Fibroblast of upper back skin (primary cell): ENCODE measurements around the gene LENG9.
"Not testable (repeated sequence)": the region's sequence is repeated elsewhere in the genome, so short reads cannot be mapped to it uniquely, and the experiment has no call there.

Experiments used
- DNase-seq: peaks from one replicate; pipeline ENCODE4 v3.0.0-alpha.2; 2013

LENG9 gene

DNA sequence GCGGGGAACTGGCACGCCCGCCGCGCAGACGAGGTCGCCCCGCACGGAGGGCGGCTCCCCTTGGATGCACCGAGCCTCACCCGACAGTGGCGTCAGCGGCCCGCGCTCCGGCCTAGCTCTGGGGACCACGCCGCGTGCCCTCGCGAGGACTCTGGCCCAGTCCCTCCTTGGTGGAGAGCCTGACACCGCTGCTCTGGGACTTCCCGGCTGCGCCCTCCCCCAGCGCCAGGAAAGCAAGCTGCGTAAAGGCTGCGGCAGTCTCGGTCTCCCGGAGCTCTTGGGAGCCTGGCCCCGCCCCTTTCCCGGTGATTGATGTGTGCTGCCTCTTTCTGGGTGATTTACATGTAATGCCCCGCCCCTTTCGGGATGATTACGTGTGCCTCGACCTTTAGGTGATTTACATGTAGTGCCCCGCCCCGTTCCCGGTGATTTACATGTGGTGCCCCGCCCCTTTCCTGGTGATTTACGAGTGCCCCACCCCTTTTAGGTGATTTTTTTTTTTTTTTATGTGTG lies at the start of gene LENG9:
Gene LENG9, minus strand, starts transcription at position 248 of the 513 bp plus-strand sequence. CDS start 252 bp downstream, outside the sequence.
- DNase-seq = peak; percentile 99

DNA sequence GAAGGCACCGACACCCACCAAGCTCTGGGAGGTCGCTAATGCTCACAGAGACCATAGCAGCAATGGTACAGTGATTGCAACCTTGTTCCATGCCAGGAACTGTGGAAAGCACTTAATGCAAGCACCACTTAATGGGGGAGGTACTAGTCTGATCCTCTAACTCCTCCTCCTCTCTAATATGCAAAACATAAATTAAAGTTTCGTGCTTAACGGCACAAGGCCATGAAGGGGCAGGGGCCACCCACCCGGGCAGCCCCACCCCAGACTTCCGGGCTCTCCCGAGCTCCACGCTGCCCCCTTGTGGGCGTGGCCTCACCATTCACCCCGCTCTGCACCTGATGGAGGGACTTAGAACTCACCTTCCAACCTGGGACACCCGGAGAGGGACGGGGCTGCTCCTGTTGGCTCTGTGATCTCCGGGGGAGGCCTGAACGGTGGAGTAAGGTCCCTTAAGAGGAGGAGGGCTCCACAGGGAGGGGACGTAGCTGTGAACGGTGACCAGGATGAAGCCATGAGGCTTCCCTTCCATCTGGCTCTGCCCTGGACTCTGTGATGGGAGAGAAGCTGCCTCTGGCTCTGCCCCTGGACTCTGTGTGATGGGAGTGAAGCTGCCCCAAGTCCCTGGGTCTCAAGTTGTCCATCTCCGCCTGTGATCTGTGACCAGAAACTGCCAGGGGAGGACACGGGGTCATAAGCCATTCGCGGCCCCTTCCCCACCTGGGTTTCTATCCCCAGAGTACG lies 45.8 kb upstream of the LENG9 start:
- DNase-seq = not testable (repeated sequence)

DNA sequence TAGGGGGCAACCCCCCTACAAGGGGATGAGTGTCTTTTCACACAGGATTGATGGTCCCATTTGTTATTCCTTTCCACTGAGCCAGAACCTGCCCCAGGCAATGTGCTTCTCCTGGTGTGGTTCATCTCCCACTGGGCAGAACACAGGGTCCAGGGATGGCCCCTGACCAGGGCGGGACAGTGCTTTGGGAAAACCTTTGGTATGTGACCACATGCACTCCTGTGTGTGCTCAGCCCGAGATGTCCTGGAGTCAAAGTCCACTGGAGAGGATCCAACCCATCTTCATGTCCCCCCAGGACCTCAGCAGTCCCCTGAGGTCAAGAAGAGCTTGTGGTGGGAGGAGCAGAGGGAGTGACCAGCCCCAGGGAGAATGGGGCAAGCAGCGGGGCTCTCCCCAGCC lies 44.9 kb upstream of the LENG9 start:
- DNase-seq = not testable (repeated sequence)

DNA sequence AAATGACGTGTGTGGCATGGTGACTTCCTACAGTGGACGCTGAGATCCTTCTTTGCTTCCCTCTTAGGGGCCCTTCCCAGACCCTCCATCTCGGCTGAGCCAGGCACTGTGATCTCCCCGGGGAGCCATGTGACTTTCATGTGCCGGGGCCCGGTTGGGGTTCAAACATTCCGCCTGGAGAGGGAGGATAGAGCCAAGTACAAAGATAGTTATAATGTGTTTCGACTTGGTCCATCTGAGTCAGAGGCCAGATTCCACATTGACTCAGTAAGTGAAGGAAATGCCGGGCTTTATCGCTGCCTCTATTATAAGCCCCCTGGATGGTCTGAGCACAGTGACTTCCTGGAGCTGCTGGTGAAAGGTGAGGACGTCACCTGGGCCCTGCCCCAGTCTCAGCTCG lies 44.2 kb upstream of the LENG9 start:
- no peak for DNase-seq

DNA sequence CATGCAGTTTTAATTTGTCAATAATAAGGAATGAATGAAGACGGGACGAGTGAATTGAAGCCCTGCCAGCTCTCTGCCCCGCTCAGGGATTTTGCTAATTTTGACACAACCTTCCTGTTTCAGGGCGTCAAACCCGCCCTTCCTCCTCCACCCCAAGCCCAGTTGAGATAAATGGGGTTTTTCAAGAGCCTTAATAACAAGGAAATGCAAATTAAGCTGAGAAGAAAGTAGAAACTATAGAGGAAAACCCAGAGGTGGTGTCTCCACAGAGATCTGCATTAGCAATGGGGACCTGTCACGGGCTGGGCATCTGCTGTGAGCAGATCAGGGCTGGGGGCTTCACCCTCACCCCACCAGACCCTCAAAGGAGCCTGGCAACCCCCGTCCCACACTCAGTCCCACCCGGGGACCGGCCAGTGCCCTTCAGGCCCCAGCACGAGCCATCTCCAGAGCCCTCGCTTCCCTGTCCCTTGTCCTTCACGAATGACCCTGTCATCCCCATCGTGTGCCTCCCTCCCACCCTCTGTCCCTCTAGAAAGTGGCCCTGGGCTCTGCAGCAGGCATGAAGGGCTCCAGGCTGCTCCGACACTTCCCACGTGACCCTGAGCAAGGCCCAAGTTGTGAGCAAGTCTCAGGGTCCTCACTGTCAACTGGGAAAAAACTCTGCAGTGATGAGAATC lies 43.6 kb upstream of the LENG9 start:
- DNase-seq = not testable (repeated sequence)

DNA sequence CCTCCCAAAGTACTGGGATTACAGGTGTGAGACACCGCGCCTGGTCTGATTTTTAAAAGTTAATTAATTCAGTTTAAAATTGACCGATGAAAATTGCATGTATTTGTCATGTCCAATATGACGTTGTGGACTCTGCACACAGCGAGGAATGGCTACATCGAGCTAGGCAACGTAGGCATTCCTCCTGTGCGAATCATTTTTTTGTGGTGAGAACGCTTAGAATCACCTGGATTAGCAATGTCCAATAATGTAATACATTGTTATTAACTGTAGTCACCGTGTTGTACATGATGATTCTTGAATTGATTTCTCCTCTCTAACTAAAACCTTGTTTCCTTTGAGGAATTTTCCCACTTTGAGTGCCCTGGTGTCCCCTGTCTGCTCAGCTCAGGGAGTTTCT lies 42.5 kb upstream of the LENG9 start:
- DNase-seq = no peak

DNA sequence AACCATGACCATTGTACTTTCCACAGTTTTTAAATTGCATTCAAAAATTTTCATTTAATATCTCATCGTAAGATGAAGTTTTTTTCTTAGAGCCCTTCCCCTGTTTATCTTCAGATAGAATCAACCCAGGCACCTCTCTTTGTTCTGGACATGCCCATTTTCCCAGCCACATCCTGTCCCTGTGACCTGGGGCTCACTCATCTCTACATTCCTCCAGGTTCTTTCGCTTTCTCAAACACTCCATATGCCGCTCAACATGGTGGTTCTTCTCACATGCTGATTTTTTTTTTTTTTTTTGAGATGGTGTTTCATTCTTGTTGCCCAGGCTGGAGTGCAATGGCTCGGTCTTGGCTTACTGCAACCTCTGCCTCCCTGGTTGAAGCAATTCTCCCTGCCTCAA lies 42.0 kb upstream of the LENG9 start:
- DNase-seq = not testable (repeated sequence)

DNA sequence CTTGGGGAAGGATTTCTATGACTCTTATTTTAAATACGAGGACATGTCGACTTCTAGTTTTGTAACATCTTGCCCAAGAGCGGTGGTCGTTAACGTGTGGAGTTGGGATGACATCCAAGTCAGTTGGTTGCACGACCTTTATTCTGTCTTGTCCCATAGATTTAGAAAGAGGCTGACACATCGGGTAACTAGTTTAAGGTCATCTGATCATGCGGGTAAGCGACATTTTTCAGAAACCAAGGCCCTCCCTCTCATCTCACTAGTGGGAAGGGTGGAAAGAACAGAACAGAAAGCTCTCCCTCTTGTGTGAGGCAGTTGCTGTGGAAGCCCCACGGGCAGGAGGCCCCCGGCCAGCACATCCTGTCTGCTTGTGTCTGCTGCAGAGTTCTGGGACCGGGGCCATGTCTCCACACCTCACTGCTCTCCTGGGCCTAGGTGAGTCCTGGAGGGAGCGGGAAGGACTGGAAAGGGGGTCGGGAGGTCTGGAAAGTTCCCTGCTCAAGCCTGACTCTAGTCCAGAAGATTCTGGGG lies 39.0 kb upstream of the LENG9 start, which contains the start of gene LAIR2:
Gene LAIR2, plus strand, starts transcription at position 314 of the 531 bp plus-strand sequence. Its CDS starts 88 bp downstream, at position 402.
- DNase-seq = no peak

DNA sequence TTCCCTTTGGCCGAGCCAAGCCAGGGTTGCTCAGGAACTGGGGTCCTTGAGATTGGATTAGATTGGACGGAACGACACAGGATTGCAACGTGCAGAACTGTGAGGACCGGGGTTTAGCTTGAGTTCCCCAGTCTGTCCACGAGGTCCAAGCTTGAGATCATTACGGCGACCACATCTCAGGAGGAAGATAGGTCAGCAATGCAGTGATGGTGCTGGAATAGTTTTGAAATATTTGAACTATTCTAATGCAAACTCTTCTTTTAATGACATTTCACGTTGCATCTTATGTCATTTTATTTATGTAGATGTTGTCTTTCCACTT lies 34.8 kb upstream of the LENG9 start:
- not testable (repeated sequence) for DNase-seq

DNA sequence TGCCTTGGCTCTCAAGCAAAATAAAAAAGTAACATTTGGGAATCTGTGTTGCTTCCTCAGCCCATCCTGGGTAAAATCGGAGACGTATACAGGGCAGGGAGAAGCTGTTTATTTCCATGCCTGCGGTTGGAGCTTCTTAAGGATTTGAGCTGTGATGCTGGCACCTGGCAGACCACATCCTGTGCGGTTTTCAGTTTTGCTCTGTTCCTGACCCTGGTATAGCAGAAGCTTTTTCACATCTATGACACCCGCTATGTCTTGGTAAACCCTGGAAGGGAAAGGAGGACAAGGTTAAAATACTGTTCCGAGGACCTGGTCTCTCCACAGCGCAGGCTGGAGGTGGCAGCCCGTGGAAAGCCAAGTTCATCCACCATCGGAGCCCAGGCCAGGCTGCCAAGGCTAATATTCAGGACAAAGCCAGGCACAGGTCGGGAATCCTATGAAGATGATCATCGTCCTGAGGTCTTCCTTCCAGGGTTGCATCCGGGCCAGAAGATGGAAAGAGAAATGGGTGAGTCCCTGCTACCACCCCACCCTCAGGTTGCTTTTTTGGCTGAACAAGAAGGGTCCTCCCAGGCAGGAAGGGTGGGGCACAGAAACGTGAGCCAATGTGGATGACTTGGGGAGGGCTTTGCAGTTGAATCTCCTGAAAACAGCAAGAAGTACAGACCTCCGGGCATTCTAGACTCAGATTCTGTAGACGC lies 34.3 kb upstream of the LENG9 start:
- DNase-seq = not testable (repeated sequence)

DNA sequence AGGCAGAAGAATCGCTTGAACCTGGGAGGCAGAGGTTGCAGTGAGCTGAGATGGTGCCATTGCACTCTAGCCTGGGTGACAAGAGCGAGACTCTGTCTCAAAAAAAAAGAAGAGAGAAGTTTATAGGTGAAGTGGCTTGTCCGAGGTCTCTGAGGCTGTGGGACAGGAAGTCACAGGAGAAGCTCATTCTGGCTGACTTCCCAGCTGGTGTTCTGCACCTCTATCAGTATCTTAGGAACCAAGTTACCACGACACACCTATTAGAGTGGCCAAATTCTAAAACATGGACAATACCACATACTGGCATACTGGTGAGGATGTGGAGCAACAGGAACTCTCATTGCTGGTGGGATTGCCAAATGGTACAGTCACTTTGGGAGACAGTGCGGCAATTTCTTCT lies 31.7 kb upstream of the LENG9 start:
- DNase-seq = not testable (repeated sequence)

DNA sequence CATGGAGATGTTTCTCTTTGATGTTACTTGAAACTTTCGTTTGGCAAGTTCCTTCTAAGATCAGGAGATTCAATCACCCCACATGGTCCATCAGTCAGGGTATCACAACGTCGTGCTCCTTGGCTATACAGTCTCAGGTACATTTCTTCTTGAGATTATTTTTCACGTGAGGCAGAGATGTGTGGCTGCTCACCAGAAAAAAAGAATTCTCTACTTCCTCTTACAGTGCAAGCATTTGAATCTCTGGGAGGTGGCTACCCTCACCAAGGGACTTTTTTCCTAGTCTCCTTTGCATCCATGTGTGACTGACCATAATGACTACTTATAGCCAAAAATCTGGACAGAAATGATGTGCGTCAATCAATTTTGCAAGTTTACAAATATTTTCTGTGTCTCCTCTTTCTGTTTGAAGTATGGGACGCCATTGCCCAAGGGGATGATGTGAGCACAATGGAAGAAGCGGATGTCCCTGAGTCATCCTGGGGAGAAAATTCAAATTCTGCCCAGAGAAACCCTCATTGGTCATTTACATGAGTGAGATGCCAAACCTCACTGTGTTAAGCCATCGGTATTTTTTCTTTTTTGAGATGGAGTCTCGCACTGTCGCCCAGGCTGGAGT lies 30.5 kb upstream of the LENG9 start:
- DNase-seq = no peak

DNA sequence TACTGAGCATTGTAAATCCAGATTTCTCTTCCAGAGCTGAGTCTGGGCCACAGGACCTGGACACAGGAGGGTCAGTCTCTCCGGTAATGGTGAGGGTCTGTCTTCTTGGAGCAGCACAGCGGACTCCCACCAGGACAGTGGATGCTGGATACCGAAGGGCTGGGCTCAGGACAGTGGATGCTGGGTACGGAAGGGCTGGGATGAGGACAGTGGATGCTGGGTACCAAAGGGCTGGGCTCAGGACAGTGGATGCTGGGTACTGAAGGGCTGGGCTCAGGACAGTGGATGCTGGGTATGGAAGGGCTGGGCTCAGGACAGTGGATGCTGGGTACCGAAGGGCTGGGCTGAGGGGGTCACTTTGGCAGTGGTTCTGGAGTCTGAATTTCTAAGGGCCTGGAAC lies 29.5 kb upstream of the LENG9 start:
- not testable (repeated sequence) for DNase-seq

DNA sequence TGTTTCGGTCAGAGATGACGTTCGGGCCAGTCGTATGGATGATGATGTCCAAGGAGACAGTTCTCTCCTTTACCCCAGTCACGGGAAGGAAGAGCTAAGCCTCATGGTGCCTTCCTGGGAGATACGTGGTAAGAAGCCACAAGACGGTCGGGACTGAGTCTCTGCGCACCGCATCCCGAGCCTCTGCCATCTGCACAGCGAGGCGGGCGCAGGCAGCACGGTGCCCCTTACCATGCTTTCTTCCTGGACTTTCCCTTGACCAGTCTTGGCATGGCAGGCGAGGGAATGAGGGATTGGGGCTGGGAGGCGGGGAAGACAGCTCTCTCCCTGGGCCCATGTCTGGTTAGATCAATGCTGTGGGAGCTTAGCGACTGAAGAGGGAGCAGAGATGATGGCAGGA lies 29.0 kb upstream of the LENG9 start:
- DNase-seq = no peak

DNA sequence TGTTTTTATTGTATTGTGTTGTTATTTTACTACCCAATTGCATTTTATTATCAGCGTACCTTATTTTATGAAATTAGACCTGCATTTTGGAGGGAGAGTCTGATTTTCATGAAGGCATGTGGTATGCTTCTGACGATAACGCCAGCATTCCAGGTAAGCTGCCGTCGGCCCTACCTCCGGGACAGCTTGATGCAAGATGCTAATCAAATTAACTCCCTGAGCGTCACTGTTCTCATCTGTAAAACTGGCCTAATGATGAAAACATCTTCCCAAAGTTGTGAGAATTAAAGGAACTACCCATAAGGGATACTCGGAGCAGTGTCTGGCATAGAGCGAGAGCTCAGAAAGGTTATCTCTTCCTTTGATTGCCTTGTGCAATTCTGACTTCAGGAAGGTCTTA lies 26.2 kb upstream of the LENG9 start:
- no peak for DNase-seq

DNA sequence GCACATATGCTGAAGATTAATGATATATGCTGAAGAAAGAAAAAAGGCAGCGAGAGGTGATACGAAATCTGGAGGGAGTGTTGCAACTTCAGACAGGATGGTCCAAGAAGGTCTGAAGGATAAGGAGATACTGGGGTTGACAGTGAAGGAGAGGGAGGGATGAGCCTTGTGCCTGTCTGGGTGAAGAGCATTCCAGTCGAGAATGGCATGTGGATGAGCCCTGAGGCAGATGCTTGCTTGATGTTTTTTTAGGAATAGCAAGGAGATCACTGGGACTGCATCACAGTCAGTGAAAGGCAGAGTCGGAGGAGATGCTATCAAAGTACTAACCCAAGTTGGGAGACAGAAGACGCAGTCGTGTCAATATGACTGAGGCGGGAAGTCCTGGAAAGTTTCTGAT lies 25.8 kb upstream of the LENG9 start:
- DNase-seq = no peak

DNA sequence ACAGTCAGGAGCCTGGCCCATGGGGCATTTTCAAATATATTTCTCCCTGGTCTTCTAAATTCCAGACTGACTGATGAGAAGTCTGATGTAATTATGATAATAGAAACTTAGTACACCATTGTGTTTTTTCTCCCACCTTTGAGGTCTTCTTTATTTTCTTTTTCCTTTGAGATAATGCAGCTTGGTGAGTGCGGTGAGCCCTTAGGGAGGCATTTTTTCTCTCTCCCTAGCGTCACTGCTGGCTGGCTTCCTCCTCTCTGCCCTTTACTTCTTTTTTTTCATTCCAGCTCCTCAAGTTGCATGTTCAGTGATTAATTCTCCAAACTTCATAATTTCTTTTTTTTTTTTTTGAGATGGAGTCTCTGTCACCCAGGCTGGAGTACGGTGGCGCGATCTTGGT lies 22.3 kb upstream of the LENG9 start:
- no peak for DNase-seq

DNA sequence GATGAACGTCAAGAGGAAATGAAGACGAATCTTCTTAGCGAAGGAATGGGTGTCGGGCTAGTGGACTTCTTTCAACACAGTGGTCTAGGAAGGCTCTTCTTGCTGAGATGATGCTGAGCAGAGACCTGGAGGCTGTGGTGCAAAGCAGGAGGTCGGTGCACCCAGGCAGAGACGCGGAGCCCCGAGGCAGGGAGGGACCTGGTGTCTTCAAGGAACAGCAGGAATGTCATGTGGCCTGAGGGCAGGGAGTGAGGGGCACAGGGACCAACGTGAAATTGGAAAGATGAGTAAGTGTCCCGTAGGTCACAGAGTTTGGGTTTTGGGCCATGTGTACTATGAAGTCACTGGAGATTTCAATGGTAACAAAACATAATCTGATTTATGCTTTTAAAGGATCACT lies 20.9 kb upstream of the LENG9 start:
- DNase-seq = no peak

DNA sequence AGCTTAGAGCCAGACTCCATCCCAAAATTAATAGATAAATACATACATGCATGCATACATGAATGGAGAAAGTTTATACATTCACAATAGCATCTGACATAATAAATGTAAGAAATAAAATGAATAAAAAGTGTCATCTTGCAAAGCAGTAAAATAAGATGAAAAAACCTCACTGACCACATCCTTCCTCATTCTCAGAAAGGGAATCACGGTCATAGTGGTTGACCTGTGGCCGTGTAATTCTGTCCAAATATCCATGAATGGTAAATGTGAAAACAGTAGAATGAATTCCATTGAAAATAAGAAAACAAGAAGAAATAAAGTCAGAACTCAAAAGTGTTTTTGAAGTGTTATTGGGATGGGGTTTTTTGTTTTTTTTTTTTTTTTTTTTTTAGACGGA lies 19.3 kb upstream of the LENG9 start:
- no peak for DNase-seq

DNA sequence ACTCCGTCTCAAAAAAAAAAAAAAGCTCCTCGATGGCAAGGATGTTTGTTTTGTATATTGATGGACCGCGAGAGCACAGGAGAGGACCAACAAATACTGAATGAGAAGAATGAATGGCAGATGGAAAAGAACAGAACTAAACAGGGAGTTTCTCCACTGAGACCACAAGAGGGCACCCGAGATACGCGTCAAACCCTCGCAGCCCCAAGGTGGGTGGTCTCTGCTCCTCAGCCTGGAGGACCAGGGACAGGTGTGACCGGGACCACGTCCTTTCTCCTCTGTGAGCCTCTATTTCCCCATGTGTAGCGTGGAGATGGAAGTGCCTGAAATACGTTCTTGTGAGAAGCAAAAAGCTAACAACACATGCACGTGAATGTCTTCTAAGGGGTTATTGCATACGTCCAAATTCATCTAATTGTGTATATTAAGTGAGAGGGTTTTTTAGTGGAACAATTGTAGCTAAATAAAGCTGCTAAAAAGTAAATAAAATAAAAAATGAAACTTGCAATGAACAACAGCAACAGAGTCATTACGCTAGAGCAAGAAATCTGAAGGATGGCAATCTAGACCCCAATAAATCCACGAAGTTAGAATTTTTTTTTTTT lies 17.9 kb upstream of the LENG9 start:
- peak; percentile 41 for DNase-seq

DNA sequence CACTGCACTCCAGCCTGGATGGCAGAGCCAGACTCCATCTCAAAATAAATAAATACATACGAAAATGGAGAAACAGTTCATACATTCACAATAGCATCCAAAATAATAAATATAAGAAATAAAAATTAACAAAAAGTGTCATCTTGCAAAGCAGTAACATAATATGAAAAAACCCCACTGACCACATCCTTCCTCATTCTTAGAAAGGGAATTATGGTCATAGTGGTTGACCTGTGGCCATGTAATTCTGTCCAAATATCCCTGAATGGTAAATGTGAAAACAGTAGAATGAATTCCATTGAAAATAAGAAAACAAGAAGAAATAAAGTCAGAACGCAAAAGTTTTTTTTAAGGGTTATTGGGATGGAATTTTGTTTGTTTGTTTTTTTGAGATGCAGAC lies 16.5 kb upstream of the LENG9 start:
- DNase-seq = no peak

DNA sequence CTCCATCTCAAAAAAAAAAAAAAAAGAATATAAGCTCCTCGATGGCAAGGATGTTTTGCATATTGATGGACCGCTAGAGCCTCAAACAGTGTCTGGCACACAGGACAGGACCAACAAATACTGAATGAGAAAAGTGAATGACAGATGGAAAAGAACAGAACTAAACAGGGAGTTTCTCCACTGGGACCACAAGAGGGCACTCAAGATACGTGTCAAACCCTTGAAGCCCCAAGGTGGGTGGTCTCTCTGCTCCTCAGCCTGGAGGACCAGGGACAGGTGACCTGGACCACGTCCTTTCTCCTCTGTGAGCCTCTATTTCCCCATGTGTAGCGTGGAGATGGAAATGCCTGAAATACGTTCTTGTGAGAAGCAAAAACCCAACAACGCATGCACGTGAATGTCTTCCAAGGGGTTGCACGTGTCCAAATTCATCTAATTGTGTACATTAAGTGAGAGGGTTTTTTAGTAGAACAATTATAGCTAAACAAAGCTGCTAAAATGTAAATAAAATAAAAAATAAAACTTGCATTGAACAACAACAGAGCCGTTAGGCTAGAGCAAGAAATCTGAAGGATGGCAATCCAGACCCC lies 15.2 kb upstream of the LENG9 start:
- DNase-seq = peak; percentile 54
